GM19452 (cell line): ENCODE data around the gene SPINDOC.
"Not testable (repeated sequence)": the region's sequence is repeated elsewhere in the genome, so short reads cannot be mapped to it uniquely, and the experiment has no call there.

ENCODE experiments used
- ATAC-seq: cut with Tn5 transposase; IDR thresholded peaks from one replicate; pipeline ENCODE4 v1.9.1; 2021; ENCODE audit not compliant: unreplicated experiment

Gene SPINDOC

GRCh38 chr11:63783925-63784592 lies 29.2 kb upstream of the SPINDOC start:
- ATAC-seq, result no peak

DNA sequence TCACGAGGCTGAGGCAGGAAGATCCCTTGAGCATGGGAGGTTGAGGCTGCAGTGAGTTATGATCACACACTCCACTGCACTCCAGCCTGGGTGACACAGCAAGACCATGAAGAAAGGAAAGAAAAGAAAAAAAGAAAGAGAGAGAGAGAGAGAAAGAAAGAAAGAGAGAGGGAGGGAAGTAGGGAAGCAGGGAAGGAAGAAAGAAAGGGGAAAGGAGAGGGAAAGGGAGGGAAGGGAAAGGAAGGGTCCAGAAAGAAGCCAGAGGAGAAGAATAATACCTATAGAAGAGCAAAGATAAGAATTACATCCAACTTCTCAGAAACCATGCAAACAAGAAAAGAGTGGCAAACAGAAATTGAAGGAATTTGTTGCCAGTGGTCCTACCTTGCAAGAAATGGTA lies 27.4 kb upstream of the SPINDOC start:
- ATAC-seq, result no peak

- no peak for ATAC-seq
Observed at GRCh38 chr11:63791495-63792167, 21.6 kb upstream of the SPINDOC start.

GRCh38 chr11:63793161-63793560 lies 20.1 kb upstream of the SPINDOC start:
- no peak for ATAC-seq

DNA sequence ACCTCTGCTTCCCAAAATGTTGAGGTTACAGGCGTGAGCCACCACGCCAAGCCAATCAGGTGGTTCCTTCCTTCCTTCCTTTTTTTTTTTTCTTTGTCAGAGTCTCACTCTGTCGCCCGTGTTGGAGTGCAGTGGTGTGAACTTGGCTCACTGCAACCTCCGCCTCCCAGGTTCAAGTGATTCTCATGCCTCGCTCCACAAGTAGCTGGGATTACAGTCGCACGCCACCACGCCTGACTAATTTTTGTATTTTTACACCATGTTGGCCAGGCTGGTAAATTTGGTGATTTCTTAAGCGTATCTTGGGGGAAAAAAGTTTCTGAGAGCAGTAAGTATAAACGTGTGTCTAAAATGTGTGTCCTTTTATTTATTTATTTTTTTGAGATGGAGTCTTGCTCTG lies 18.2 kb upstream of the SPINDOC start:
- ATAC-seq, result no peak

DNA sequence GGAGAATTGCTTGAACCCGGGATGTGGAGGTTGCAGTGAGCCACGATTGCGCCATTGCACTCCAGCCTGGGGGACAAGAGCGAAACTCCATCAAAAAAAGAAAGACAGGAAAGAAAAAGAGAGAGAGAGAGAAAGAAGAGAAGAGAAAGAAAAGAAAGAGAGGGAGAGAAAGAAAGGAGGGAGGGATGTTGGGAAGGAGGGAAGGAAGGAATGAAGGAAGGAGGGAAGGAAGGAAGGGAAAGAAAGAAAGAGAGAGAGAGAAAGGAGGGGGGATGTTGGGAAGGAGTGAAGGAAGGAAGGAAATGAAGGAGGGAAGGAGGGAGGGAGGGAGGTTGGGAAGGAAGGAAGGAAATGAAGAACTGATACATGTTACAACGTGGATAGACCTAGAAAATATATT lies 12.3 kb upstream of the SPINDOC start:
- no peak for ATAC-seq

- no peak for ATAC-seq
Observed at GRCh38 chr11:63802637-63803414, 10.4 kb upstream of the SPINDOC start.

DNA sequence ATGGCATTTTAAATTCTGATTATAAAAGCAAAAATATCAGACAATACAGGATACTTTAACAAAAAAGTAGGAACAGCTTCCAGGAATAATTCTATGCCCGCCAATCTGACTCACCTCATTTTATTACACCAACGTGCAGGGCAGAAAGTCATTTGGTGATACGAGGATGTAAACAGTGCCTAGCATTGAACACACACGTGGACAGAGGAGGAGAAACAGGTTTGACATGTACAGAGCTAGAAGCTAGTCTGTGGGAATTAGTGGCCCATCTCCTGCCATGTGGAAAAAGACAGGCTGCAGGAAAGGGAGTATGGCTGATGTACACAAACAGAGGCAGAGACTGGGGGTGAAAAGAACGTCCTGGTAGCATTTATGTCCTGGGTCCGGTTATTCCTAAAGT lies 9.0 kb upstream of the SPINDOC start:
- ATAC-seq, result no peak

DNA sequence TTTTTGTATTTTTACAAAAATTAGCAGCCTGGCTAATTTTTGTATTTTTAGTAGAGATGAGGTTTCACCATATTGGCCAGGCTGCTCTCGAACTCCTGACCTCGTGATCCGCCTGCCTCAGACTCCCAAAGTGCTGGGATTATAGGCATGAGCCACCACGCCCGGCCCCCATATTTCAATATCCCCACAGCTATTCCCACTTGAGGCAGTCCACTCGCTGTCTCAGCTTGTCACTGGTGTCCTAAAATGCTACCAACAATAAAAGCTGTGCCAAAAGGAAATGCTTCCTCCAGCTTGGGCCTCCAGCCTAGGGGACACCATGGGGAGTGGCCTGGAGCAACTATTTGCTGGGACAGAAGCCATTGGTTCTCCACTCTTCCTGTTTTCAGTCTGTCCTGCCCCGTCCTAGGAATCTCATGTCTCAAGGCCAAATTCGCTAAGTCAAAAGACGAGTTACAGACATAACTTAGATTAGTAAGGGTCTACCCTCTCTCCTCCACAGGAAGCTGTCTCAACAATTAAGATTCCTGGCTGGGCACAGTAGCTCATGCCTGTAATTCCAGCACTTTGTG lies 7.3 kb upstream of the SPINDOC start:
- no peak for ATAC-seq

DNA sequence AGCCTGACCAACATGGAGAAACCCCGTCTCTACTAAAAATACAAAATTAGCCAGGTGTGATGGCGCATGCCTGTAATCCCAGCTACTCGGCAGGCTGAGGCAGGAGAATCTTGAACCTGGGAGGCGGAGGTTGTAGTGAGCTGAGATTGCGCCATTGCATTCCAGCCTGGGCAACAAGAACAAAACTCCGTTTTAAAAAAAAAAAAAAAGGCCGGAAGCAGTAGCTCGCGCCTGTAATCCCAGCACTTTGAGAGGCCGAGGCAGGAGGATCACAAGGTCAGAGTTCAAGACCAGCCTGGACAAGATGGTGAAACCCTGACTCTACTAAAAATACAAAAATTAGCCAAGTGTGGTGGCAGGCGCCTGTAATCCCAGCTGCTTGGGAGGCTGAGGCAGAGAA lies 2.9 kb upstream of the SPINDOC start:
- not testable (repeated sequence) for ATAC-seq

- no peak for ATAC-seq
Observed at GRCh38 chr11:63811522-63811921, 1.7 kb upstream of the SPINDOC start.

- peak; percentile 39 for ATAC-seq
Observed at GRCh38 chr11:63813563-63814382, 517 bp downstream of the SPINDOC start.

DNA sequence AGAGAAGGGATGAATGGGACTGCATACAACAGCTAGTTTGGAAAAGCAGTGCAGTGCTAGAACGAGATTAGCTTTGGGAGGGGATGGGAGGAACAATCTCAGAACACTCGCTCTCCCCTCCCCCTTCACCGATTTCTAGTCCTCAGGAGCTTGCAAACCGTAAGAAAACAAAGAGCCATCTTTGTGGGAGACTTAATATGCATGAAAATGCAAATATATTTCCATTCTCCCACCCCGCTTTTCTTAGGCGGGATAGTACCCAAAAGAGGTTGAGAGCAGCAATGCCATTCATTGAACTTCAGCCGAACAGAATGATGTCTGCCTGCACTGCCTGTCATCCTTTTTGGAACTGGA lies 1.1 kb downstream of the SPINDOC start:
- ATAC-seq, result no peak

DNA sequence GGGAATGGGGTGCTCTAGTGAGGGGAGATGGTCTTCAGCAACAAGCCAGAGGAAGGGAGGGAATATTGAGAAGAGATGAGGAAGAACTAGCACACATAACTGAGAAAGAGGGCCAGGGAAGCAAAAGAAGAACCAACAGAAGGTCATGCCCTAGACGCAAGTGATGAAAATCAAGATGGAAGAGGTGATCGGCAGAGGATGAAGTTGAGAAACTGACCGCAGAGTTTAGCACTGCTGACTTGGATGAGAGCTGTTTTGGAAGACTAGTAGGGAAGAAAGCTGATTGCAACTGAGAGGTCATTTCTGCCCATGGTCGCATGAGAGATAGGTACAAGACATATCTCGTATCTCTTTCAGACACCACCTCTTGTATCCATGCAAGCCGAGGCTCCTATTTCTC lies 2.9 kb downstream of the SPINDOC start:
- ATAC-seq, result no peak

GRCh38 chr11:63816732-63817131 lies 3.5 kb downstream of the SPINDOC start:
- ATAC-seq, result no peak

- ATAC-seq, result no peak
Observed at GRCh38 chr11:63817758-63818498, 4.7 kb downstream of the SPINDOC start.

GRCh38 chr11:63818609-63819008 lies 5.4 kb downstream of the SPINDOC start:
- ATAC-seq, result no peak

- no peak for ATAC-seq
Observed at GRCh38 chr11:63821411-63821810, 8.2 kb downstream of the SPINDOC start.

GRCh38 chr11:63826471-63827190 lies 13.4 kb downstream of the SPINDOC start:
- no peak for ATAC-seq
